HCT116 (cell line): ENCODE results near the gene FEM1B. TPM values are rescaled to one million over a fixed set of nuclear protein-coding genes. Genes with fewer than 3 reads are reported as not detected.

ENCODE experiments used
- ATAC-seq: fragments of 200-7000 bp; cut with Tn5 transposase; 2 replicates; pipeline ENCODE4 v1.9.1; 2020; ENCODE audit warnings: mild to moderate bottlenecking, moderate library complexity
- BruUV-seq: library from RNA; stranded (reverse); fragments of 400-500 nt; replicated peaks from 2 replicates; lab custom pipeline; 2021; lab: Mats Ljungman, UMichigan
- CTCF ChIA-PET: fragments of 300-600 bp; sonication (Branson Sonifier 250); formaldehyde crosslinking; loops from one replicate; lab custom pipeline; 2021; ENCODE audit warnings: antibody characterized with exemption; lab: Charles Lee
- POLR2A ChIA-PET: fragments of 300-600, 350-600 bp; sonication (Branson Sonifier 250); formaldehyde crosslinking; loops from one replicate; lab custom pipeline; 2021; ENCODE audit warnings: antibody characterized with exemption; lab: Charles Lee
- RAD21 ChIA-PET, 2 experiments: fragments of 300-600 bp; sonication (Branson Sonifier 250); formaldehyde crosslinking; loops; one replicate each; lab custom pipeline; 2023; ENCODE audit warnings: low total read pairs in 2 of 2; ENCODE audit not compliant: uncharacterized antibody in 2 of 2, unreplicated experiment in 2 of 2, low non-redundant PET in 1 of 2; lab: Charles Lee
- DNase-seq: peaks from one replicate; pipeline ENCODE4 v3.0.0-alpha.2; 2010; ENCODE audit warnings: low read depth, low spot score
- H2AFZ ChIP-seq: fragments of 200-600 bp; shearing (Covaris generic), sonication (generic); 2 replicates; pipeline ENCODE4 v1.6.1; 2017; ENCODE audit warnings: low read depth, mixed run types, mixed read lengths, antibody characterized with exemption, low read length; ENCODE audit not compliant: poor library complexity, severe bottlenecking
- H3K27ac ChIP-seq: 2 replicates; pipeline ENCODE4 v1.5.1; 2012; ENCODE audit warnings: low read depth, low read length
- H3K27me3 ChIP-seq: fragments of 200-600 bp; sonication (generic); 2 replicates; pipeline ENCODE4 v1.6.1; 2016; ENCODE audit warnings: mixed run types, low read length, mixed read lengths; ENCODE audit not compliant: insufficient read depth
- H3K36me3 ChIP-seq, 2 experiments: fragments of 200-500 bp in 1 of 2; fragments of 200-600 bp in 1 of 2; sonication (Bioruptor generic) in 1 of 2; sonication (generic) in 1 of 2; 2 replicates each; pipeline versions ENCODE4 v1.5.1 to v1.6.1; 2014 to 2016; ENCODE audit warnings: low read length in 2 of 2, inconsistent platforms in 1 of 2, mixed read lengths in 1 of 2, mixed run types in 1 of 2; ENCODE audit not compliant: insufficient read depth in 2 of 2, control insufficient read depth in 1 of 2
- H3K4me1 ChIP-seq, 2 experiments: fragments of 200-600 bp in 1 of 2; sonication (generic) in 1 of 2; 2 replicates each; pipeline versions ENCODE4 v1.5.1 to v1.6.1; 2012 to 2017; ENCODE audit warnings: low read length in 2 of 2, inconsistent platforms in 1 of 2, mild to moderate bottlenecking in 1 of 2, mixed read lengths in 1 of 2, mixed run types in 1 of 2, moderate library complexity in 1 of 2; ENCODE audit not compliant: insufficient read depth in 2 of 2, control insufficient read depth in 1 of 2
- H3K4me2 ChIP-seq: fragments of 200-600 bp; sonication (generic); 2 replicates; pipeline ENCODE4 v1.6.1; 2017; ENCODE audit warnings: mixed run types, low read length, mixed read lengths
- H3K4me3 ChIP-seq, 2 experiments: fragments of 200-600 bp in 1 of 2; sonication (generic) in 1 of 2; replicated peaks in 1 of 2; 2 replicates each; pipeline ENCODE4 v1.5.1; 2011 to 2016; ENCODE audit warnings: low read length in 2 of 2, control low read depth in 1 of 2, low read depth in 1 of 2, mild to moderate bottlenecking in 1 of 2, mixed read lengths in 1 of 2, mixed run types in 1 of 2
- H3K79me2 ChIP-seq: fragments of 200-600 bp; sonication (generic); 2 replicates; pipeline ENCODE4 v1.6.1; 2017; ENCODE audit warnings: mild to moderate bottlenecking, mixed run types, low read length, moderate library complexity, mixed read lengths; ENCODE audit not compliant: insufficient read depth
- H3K9ac ChIP-seq: fragments of 200-600 bp; sonication (generic); 2 replicates; pipeline ENCODE4 v1.6.1; 2016; ENCODE audit warnings: low read length, mixed read lengths
- H3K9me2 ChIP-seq: fragments of 200-600 bp; sonication (generic), shearing (Covaris generic); 2 replicates; pipeline ENCODE4 v1.6.1; 2017; ENCODE audit warnings: mixed run types, mild to moderate bottlenecking, moderate library complexity; ENCODE audit not compliant: insufficient read depth
- H3K9me3 ChIP-seq, 2 experiments: fragments of 200-500 bp in 1 of 2; fragments of 200-600 bp in 1 of 2; sonication (Bioruptor generic) in 1 of 2; sonication (generic) in 1 of 2; 2 replicates each; pipeline ENCODE4 v1.6.1; 2014 to 2017; ENCODE audit warnings: low read length in 2 of 2, mixed read lengths in 2 of 2, inconsistent platforms in 1 of 2, low read depth in 1 of 2, mild to moderate bottlenecking in 1 of 2, mixed run types in 1 of 2, moderate library complexity in 1 of 2; ENCODE audit not compliant: control insufficient read depth in 1 of 2, insufficient read depth in 1 of 2
- H4K20me1 ChIP-seq: fragments of 200-600 bp; sonication (generic), shearing (Covaris generic); 2 replicates; pipeline ENCODE4 v1.6.1; 2017; ENCODE audit warnings: mixed run types, mild to moderate bottlenecking, moderate library complexity; ENCODE audit not compliant: insufficient read depth
- ATF3 ChIP-seq: IDR thresholded peaks from 2 replicates; pipeline ENCODE4 v1.6.1; 2012
- CEBPB ChIP-seq: IDR thresholded peaks from 2 replicates; pipeline ENCODE4 v1.6.1; 2012; ENCODE audit warnings: low read depth
- ELF1 ChIP-seq: IDR thresholded peaks from 2 replicates; pipeline ENCODE4 v1.6.1; 2012; ENCODE audit warnings: low read depth, borderline replicate concordance
- EZH2phosphoT487 ChIP-seq: fragments of 200-600 bp; IDR thresholded peaks from 2 replicates; pipeline ENCODE4 v1.6.1; 2018; ENCODE audit warnings: antibody characterized with exemption, borderline replicate concordance
- FOSL1 ChIP-seq: IDR thresholded peaks from 2 replicates; pipeline ENCODE4 v1.6.1; 2012; ENCODE audit warnings: low read depth
- POLR2A ChIP-seq: IDR thresholded peaks from 2 replicates; pipeline ENCODE4 v1.7.0; 2011; ENCODE audit warnings: borderline replicate concordance; ENCODE audit not compliant: insufficient read depth, insufficient read length; ENCODE audit errors: extremely low read depth
- POLR2AphosphoS5 ChIP-seq: IDR thresholded peaks from 2 replicates; pipeline ENCODE4 v1.6.1; 2011; ENCODE audit warnings: mild to moderate bottlenecking, low read depth, low read length, moderate library complexity
- RAD21 ChIP-seq: IDR thresholded peaks from 2 replicates; pipeline ENCODE4 v1.6.1; 2012; ENCODE audit warnings: low read depth, mild to moderate bottlenecking
- SP1 ChIP-seq: IDR thresholded peaks from 2 replicates; pipeline ENCODE4 v1.6.1; 2012; ENCODE audit warnings: low read depth
- SRF ChIP-seq: IDR thresholded peaks from 2 replicates; pipeline ENCODE4 v1.6.1; 2012; ENCODE audit warnings: low read depth
- YY1 ChIP-seq: IDR thresholded peaks from 2 replicates; pipeline ENCODE4 v1.6.1; 2011; ENCODE audit warnings: low read length, low read depth, moderate library complexity, mild to moderate bottlenecking; ENCODE audit not compliant: insufficient replicate concordance; ENCODE audit errors: extremely low read depth
- ZNF274 ChIP-seq: fragments of 200-500 bp; sonication (Bioruptor generic); IDR thresholded peaks from 2 replicates; pipeline ENCODE4 v1.6.1; 2014; ENCODE audit warnings: mild to moderate bottlenecking, low read depth, low read length, inconsistent platforms
- intact Hi-C: fragments of 100-400 bp; cut with micrococcal nuclease; formaldehyde crosslinking; loops from 2 replicates; pipeline ENCODE4 v1.10.0; 2022
- total RNA-seq: library from RNA; stranded (reverse); gene quantifications from one replicate; pipeline ENCODE4 v1.2.1, GENCODE V29; 2021; ENCODE audit not compliant: unreplicated experiment
- TF ChIP-seq, protein P1 (sequence below): IDR thresholded peaks from 2 replicates; pipeline ENCODE4 v1.6.1; 2012; ENCODE audit warnings: low read depth
- TF ChIP-seq, protein P2 (sequence below): IDR thresholded peaks from 2 replicates; pipeline ENCODE4 v1.6.1; 2012

Gene FEM1B
- total RNA-seq, 1 experiment from 2014 or later, result 39.7 TPM

DNA sequence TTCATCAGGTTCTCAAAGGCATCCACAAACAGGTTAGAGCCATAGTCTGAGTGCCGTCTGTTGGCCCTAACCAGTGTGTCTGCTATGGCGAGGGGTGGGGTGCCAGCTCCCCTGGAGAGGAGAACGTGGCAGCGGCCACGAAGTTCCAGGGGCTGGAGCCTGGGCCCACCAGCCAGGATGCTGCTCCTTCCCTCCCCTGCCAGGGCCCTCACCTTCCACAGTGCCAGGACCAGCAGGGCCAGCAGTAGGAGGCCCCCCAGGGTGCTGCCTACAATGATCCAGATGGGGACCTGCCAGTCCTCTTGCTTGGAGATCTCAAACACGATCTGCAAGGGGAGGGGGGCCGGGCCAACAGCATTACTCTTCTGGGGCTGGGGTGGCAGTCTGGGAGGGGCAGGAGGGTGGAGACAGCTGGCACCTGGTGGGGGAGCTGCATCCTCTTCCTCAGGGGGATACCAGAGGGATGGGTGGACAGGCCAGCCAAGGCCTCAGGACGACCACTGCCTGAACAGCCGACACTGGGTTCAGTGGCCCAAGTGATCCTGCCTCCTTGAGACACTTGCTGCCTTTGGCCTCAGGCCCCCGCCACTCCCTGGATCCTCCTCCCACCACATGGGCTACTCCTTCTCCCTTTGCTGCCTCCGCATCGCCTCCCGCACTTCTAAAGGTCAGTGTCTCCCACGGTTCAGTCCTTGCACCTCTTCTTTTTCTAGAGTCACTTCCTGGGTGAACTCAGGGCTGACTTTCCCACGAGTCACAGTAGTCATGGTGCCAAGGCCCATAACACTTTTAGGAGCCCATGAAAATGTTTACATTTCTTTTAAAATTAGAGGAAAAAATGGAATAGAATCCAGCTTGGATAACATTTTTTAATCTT, 26.3 kb downstream of the FEM1B start:
- BruUV-seq, result no TSS peak
- Histone ChIP-seq H2AFZ (no peak overlapping the region), H3K4me3 (no peak overlapping the region), H3K79me2 (no peaks in the 10 kb centered on the region), H3K27ac (no peak overlapping the region), H3K9me2 (no peaks in the 10 kb centered on the region), H3K9ac (no peak overlapping the region), H3K27me3 (no peaks in the 10 kb centered on the region), H3K4me2 (peak overlapping the region; percentile 24), H3K9me3 (no peaks in the 10 kb centered on the region), H3K4me1 (peaks cover 0 to 33% of the 10 kb centered on the region in 2 experiments; a peak in 3 of 4 replicates), H3K36me3 (no peaks in the 10 kb centered on the region), H4K20me1 (no peaks in the 10 kb centered on the region)
- intact Hi-C loops, result no loop called here
- ChIA-PET CTCF (interaction anchor here (1.1 to 1.2 kb wide), 2 partner anchors 51 to 572 kb away, joined by 3 to 10 read pairs; no protein-coding TSS in a partner anchor), POLR2A (interaction anchor here (1.3 kb wide), 1 partner anchor 14 kb away, joined by 3 read pairs; no protein-coding TSS in a partner anchor), RAD21 (no interaction called here)
- DNase-seq (no peak), ATAC-seq (no peak)
- TF ChIP-seq SRF, result no peak
- TF ChIP-seq ELF1, result no peak
- no peak for TF ChIP-seq ZNF274

DNA sequence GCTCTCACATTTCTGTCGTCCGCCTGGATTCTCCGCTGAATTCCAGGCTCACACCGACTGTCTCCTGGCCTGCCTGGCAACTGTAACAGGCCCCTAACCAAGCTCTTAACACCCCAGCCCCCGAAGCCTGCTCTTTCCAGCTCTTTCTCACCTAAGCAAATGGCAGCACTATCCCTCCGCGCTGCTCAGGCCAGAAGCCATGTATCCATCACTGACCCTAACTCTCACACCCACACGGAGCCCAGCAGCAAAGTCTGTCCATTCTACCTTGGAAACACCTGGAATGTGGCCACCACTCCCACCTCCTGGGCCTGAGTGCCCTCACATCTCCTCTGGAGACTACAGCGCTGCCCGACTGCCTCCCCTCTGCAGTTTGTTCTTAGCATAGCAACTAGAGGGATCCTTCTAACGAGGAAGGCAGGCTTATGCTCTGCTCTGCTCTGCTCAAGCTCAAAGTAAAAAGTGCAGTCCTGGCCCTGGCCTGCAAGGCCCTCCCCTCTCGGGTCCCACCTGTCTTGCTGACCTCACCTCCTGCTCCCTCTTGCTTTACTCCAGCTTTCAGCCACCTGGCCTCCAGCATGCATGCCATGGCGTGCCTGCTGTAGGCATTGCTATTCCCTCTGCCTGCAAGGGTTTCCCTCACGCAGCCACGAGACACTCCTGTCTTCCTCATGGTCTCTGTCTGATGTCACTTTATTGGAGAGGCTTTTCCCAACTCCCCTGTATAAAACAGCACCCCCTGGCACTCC, 27.2 kb downstream of the FEM1B start:
- Histone ChIP-seq H3K9me2 (no peaks in the 10 kb centered on the region), H3K79me2 (no peaks in the 10 kb centered on the region), H3K4me2 (no peak overlapping the region), H3K4me3 (no peak overlapping the region), H2AFZ (no peak overlapping the region), H3K36me3 (no peaks in the 10 kb centered on the region), H4K20me1 (no peaks in the 10 kb centered on the region), H3K27ac (no peak overlapping the region), H3K27me3 (no peaks in the 10 kb centered on the region), H3K4me1 (peaks cover 0 to 33% of the 10 kb centered on the region in 2 experiments; a peak in 3 of 4 replicates), H3K9ac (no peak overlapping the region), H3K9me3 (no peaks in the 10 kb centered on the region)
- ChIA-PET RAD21 (interaction anchor here in 1 of 2 experiments (2.6 kb wide), 1 partner anchor 52 kb away, joined by 10 read pairs; no protein-coding TSS in a partner anchor), CTCF (interaction anchor here (1.1 to 3.1 kb wide), 3 partner anchors 52 to 571 kb away, joined by 3 to 38 read pairs (median 10); no protein-coding TSS in a partner anchor), POLR2A (interaction anchor here (1.3 kb wide), 1 partner anchor 13 kb away, joined by 3 read pairs; no protein-coding TSS in a partner anchor)
- no peak for ATAC-seq
- intact Hi-C loops, result no loop called here
- DNase-seq, result no peak
- no TSS peak for BruUV-seq
- no peak for TF ChIP-seq YY1
- no peak for TF ChIP-seq EZH2phosphoT487
- no peak for TF ChIP-seq ATF3
- TF ChIP-seq SP1, result no peak
- no peak for TF ChIP-seq ELF1
- no peak for TF ChIP-seq POLR2A
- TF ChIP-seq, protein P1, sequence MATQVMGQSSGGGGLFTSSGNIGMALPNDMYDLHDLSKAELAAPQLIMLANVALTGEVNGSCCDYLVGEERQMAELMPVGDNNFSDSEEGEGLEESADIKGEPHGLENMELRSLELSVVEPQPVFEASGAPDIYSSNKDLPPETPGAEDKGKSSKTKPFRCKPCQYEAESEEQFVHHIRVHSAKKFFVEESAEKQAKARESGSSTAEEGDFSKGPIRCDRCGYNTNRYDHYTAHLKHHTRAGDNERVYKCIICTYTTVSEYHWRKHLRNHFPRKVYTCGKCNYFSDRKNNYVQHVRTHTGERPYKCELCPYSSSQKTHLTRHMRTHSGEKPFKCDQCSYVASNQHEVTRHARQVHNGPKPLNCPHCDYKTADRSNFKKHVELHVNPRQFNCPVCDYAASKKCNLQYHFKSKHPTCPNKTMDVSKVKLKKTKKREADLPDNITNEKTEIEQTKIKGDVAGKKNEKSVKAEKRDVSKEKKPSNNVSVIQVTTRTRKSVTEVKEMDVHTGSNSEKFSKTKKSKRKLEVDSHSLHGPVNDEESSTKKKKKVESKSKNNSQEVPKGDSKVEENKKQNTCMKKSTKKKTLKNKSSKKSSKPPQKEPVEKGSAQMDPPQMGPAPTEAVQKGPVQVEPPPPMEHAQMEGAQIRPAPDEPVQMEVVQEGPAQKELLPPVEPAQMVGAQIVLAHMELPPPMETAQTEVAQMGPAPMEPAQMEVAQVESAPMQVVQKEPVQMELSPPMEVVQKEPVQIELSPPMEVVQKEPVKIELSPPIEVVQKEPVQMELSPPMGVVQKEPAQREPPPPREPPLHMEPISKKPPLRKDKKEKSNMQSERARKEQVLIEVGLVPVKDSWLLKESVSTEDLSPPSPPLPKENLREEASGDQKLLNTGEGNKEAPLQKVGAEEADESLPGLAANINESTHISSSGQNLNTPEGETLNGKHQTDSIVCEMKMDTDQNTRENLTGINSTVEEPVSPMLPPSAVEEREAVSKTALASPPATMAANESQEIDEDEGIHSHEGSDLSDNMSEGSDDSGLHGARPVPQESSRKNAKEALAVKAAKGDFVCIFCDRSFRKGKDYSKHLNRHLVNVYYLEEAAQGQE, result no peak
- TF ChIP-seq ZNF274, result no peak
- no peak for TF ChIP-seq POLR2AphosphoS5
- TF ChIP-seq, protein P2, sequence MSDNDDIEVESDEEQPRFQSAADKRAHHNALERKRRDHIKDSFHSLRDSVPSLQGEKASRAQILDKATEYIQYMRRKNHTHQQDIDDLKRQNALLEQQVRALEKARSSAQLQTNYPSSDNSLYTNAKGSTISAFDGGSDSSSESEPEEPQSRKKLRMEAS, result no peak
- no peak for TF ChIP-seq RAD21
- no peak for TF ChIP-seq FOSL1
- no peak for TF ChIP-seq CEBPB
